GM21528 (cell line): ENCODE data around the gene CFTR.
"Not testable (repeated sequence)": the region's sequence is repeated elsewhere in the genome, so short reads cannot be mapped to it uniquely, and the experiment has no call there.

Experiments
- ATAC-seq: cut with Tn5 transposase; IDR thresholded peaks from one replicate; pipeline ENCODE4 v1.9.1; 2021; ENCODE audit warnings: mild to moderate bottlenecking, moderate library complexity; ENCODE audit not compliant: unreplicated experiment, low FRiP score

Gene CFTR

GRCh38 chr7:117682681-117683385 lies 203.0 kb downstream of the CFTR start:
- no peak for ATAC-seq

GRCh38 chr7:117683430-117684175 lies 203.8 kb downstream of the CFTR start:
- ATAC-seq = no peak

DNA sequence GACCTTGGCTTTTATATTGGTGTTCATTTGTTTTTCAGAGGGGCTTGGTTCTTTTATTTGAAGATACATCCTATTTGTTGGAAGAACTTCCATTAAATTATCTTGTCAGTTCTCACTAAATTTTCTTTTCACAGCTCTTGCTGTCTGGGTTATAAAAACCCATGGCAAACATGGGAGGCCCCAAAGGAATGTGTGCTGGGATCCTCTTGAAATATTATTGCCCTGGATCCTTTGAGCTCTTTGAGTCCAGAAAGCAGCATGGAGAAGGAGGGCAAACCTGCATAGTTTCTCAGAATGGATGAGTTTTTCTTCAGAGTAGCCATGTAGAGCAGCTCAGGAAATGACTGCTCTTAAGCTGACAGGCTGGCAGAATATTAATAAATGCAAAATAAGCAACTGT lies 206.0 kb downstream of the CFTR start:
- no peak for ATAC-seq

GRCh38 chr7:117686311-117686935 lies 206.6 kb downstream of the CFTR start:
- no peak for ATAC-seq

GRCh38 chr7:117688126-117688525 lies 208.3 kb downstream of the CFTR start:
- ATAC-seq = no peak

- no peak for ATAC-seq
Measured at GRCh38 chr7:117689406-117689805, 209.6 kb downstream of the CFTR start.

GRCh38 chr7:117690147-117690546 lies 210.3 kb downstream of the CFTR start:
- no peak for ATAC-seq

DNA sequence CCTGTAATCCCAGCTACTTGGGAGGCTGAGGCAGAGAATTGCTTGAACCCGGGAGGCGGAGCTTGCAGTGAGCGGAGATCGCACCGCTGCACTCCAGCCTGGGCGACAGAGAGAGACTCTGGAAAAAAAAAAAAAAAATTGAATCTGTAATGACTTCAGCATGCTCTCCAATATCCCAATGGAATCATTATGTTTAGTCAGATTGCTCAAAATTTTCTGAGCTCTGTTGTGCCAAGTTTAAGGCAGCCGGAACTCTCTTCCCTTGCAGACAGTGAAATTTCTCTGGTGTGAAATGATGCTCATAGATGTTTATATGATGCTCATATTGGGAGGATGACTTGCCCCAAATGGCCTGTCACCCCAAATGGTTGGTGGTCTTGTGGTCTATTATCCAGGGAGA lies 212.5 kb downstream of the CFTR start:
- ATAC-seq = no peak

GRCh38 chr7:117698018-117698417 lies 218.2 kb downstream of the CFTR start:
- no peak for ATAC-seq

DNA sequence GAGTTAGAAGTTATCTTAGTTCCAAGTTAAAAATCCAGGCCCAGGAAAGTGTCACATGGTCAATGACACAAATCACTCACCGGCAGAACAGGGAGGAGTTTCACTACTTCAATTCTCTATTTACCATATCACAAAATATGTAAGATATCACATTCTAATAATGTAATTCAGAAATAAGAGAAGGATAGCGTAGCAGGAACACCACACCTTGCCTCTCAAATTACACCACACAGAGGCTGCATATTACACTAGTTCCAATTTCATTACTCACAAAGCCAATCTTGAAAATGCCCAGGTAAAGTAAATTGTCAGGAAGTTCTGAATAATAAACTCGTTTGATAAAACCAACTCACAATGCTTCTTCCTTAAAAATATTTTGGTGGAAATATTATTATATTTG lies 224.2 kb downstream of the CFTR start:
- ATAC-seq = no peak

DNA sequence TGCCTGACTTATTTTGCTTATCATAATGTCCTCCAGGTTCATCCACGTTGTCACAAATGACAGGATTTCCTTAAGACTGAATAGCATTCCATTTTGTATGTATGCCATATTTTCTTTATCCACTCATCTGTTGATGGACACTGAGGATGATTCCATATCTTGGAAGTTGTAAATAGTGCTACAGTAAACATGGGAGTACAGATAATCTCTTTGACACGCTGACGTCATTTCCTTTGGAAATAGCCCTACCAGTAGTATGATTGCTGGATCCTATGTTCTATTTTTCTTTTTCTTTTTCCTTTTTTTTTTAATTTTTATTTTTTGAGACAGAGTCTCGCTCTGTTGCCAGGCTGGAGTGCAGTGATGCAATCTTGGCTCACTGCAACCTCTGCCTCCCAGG lies 225.8 kb downstream of the CFTR start:
- ATAC-seq = no peak

DNA sequence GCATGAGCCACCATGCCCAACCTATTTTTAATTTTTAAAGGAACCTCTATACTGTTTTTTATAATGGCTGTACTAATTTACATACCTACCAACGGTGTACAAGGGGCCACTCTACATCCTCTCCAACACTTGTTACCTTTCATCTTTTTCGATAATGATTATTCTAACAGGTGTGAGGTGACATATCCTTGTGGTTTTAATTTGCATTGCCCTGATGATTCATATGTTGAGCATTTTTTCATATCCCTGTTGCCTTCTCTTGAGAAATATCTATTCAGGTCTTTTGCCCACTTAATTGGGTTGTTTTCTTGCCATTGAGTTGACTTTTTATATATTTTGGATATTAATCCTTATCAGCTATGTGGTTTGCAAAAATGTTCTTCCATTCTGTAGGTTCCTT lies 226.4 kb downstream of the CFTR start:
- ATAC-seq = no peak

DNA sequence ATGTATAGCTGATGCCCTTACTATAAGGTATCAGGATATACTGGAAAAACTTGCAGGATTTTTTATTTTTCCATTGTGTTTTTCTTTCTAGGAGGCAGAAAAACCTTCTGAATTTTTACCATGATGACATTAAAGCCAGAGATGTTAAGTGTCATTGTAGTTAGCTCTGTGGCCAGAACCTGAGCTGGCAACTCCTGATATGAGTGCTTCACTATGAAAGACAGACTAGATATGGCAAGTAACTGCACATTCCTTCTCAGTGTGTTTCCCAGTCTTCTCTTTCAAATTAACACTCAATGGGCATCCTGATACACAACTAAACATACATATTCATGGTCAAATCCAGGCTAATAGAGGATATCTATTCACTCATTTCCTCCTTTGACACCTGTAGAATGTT lies 227.3 kb downstream of the CFTR start:
- ATAC-seq = no peak

DNA sequence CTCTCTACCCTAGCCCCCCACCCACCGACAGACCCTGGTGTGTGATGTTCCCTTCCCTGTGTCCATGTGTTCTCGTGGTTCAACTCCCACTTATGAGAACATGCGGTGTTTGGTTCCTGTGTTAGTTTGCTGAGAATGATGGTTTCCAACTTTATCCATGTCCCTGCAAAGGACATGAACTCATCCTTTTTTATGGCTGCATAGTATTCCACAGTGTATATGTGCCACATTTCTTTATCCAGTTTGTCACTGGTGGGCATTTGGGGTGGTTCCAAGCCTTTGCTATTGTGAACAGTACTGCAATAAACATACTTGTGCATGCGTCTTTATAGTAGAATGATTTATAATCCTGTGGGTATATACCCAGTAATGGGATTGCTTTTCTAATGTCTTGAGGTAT lies 228.3 kb downstream of the CFTR start:
- not testable (repeated sequence) for ATAC-seq

GRCh38 chr7:117711556-117711955 lies 231.7 kb downstream of the CFTR start:
- no peak for ATAC-seq

- ATAC-seq = peak; percentile 82
Measured at GRCh38 chr7:117715784-117716445, 236.1 kb downstream of the CFTR start.

DNA sequence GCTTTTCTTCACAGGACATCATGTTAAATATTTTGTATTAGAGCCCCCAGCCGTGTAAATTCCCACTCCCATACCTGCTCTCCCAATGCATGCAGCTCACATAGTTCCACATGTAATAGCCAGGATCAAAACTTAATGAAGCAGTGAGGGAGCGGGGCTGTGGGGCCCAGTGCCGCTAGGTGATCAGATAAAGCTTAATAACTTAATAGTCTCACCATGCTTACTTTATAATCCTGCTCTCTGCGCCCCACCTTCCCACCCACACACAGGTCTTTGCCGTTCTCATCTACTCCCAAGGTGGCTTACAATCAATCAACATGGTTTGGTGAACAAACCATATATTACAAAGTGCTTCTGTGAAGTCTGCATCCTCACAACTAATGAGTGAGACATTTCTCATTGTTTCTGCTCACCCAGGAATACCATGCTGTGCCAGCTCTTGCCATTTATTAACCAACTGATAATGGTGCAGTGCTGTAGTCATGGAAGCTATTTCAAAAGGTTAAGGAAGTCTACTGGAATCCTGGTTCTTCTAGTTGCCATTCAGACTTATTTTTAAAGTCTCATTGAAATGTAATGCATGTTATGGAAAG lies 237.0 kb downstream of the CFTR start:
- ATAC-seq = no peak

GRCh38 chr7:117717357-117717756 lies 237.5 kb downstream of the CFTR start:
- ATAC-seq = no peak
